ENCODE measurements around the gene KLF1. TPM values are rescaled to one million over a fixed set of nuclear protein-coding genes. Genes with fewer than 3 reads are reported as not detected.

Gene KLF1
- polyA plus RNA-seq, 3 donors = 0.24 to 0.45 (median 0.28) TPM

- no peak for DNase-seq
- WGBS (ENCODE audit: insufficient coverage) = 94% methylated on average over 9 of the region's 10 CpGs
These were observed 18.4 kb downstream of the KLF1 start for GRCh38 chr19:12868540-12869112.

More at GRCh38 chr19:12868540-12869112, 18.4 kb downstream of the KLF1 start:
- H3K4me3 Mint-ChIP-seq = peak overlapping the region in 1 of 2 donors; percentile 26
- H3K36me3 Mint-ChIP-seq = peaks cover 0 to 10% of the 10 kb centered on the region in 2 donors
- peaks cover 0 to 2% of the 10 kb centered on the region in 2 donors for H3K27me3 ChIP-seq (ENCODE audit: control insufficient read depth in 2 of 2, insufficient read depth in 2 of 2, low read length in 2 of 2)
- peaks cover 6 to 20% (median 10%) of the 10 kb centered on the region in 7 donors for H3K9me3 Mint-ChIP-seq
- no peaks in the 10 kb centered on the region for H3K36me3 ChIP-seq (replicated peaks in 1 of 2; ENCODE audit: control insufficient read depth in 1 of 2, insufficient read depth in 2 of 2, low read length in 2 of 2)
- H3K27ac Mint-ChIP-seq = no peak overlapping the region
- H3K4me2 ChIP-seq (replicated peaks; ENCODE audit: extremely low read depth, low read length, poor library complexity, severe bottlenecking) = no peak overlapping the region
- no peak for TF ChIP-seq CTCF (IDR thresholded peaks at IDR 0.05)
- intact Hi-C loops (cut with micrococcal nuclease) = no loop called here
- no peaks in the 10 kb centered on the region for H3K79me2 ChIP-seq (ENCODE audit: insufficient read depth, low read length)
- H3K27ac ChIP-seq (ENCODE audit: low read depth in 1 of 2, low read length in 2 of 2) = no peak overlapping the region
- no peaks in the 10 kb centered on the region for H4K20me1 ChIP-seq (ENCODE audit: insufficient read depth, low read length)
- H3K4me1 Mint-ChIP-seq = peaks cover 11% of the 10 kb centered on the region
- H3K9me3 ChIP-seq (replicated peaks in 1 of 2; ENCODE audit: control insufficient read depth in 1 of 2, insufficient read depth in 1 of 2, low read length in 2 of 2) = peaks cover 0 to 10% of the 10 kb centered on the region in 2 donors
- peaks cover 12 to 13% of the 10 kb centered on the region in 2 donors for H3K4me1 ChIP-seq (ENCODE audit: control insufficient read depth in 1 of 2, insufficient read depth in 2 of 2, low read length in 2 of 2)
- H3K4me3 ChIP-seq (replicated peaks in 1 of 3; ENCODE audit: low read depth in 2 of 3, low read length in 3 of 3) = no peak overlapping the region
- no peak overlapping the region for H3K9ac ChIP-seq (ENCODE audit: insufficient read depth, low read length, poor library complexity, severe bottlenecking)
- no peak overlapping the region for H2AFZ ChIP-seq (ENCODE audit: insufficient read depth, low read depth, low read length, poor library complexity, severe bottlenecking)
- peaks cover 3 to 9% (median 9%) of the 10 kb centered on the region in 3 donors for H3K27me3 Mint-ChIP-seq (ENCODE audit: low read depth in 3 of 3)
